KG1 (cell line): ENCODE data around the gene ENAH.
"Not testable (repeated sequence)": the region's sequence is repeated elsewhere in the genome, so short reads cannot be mapped to it uniquely, and the experiment has no call there.

Experiments
- DNase-seq: peaks from one replicate; lab custom pipeline; 2025; lab: John Stamatoyannopoulos, UW

ENAH gene

GRCh38 chr1:225674381-225674780 is 21.5 kb upstream of the ENAH start:
- no peak for DNase-seq

GRCh38 chr1:225670806-225671733 is 18.1 kb upstream of the ENAH start:
- no peak for DNase-seq

- no peak for DNase-seq
These were observed 17.4 kb upstream of the ENAH start for GRCh38 chr1:225670356-225670755.

GRCh38 chr1:225668222-225668621 is 15.3 kb upstream of the ENAH start:
- DNase-seq = no peak

- no peak for DNase-seq
These were observed 14.4 kb upstream of the ENAH start for GRCh38 chr1:225667362-225667761.

- no peak for DNase-seq
These were observed 13.6 kb upstream of the ENAH start for GRCh38 chr1:225666495-225666894.

GRCh38 chr1:225664762-225665161 is 11.8 kb upstream of the ENAH start:
- DNase-seq = no peak

GRCh38 chr1:225662155-225662554 is 9.2 kb upstream of the ENAH start:
- DNase-seq = no peak

- DNase-seq = no peak
These were observed 7.6 kb upstream of the ENAH start for GRCh38 chr1:225660544-225660946.

- DNase-seq = no peak
These were observed 5.1 kb upstream of the ENAH start for GRCh38 chr1:225658041-225658440.

- no peak for DNase-seq
These were observed 4.6 kb upstream of the ENAH start for GRCh38 chr1:225657462-225657989.

- DNase-seq = not testable (repeated sequence)
These were observed 3.3 kb upstream of the ENAH start for GRCh38 chr1:225656259-225656655.

GRCh38 chr1:225655509-225656258 is 2.8 kb upstream of the ENAH start:
- DNase-seq = no peak

GRCh38 chr1:225654688-225655508 is 2.0 kb upstream of the ENAH start:
- DNase-seq = no peak

GRCh38 chr1:225654277-225654597 is 1.3 kb upstream of the ENAH start:
- DNase-seq = no peak

GRCh38 chr1:225653463-225654276 is 747 bp upstream of the ENAH start:
- no peak for DNase-seq

GRCh38 chr1:225651872-225652728 is 823 bp downstream of the ENAH start:
- DNase-seq = no peak

- no peak for DNase-seq
These were observed 1.5 kb downstream of the ENAH start for GRCh38 chr1:225651376-225651871.

GRCh38 chr1:225650179-225650578 is 2.7 kb downstream of the ENAH start:
- no peak for DNase-seq
